Stimulated activated CD8-positive, alpha-beta memory T cell treated with anti-CD3 and anti-CD28 coated beads, Interleukin-2, amount 100 ng/mL, for 48 hours (primary cell): Measurements from ENCODE around the gene KRT13.
"Not testable (repeated sequence)": the region's sequence is repeated elsewhere in the genome, so short reads cannot be mapped to it uniquely, and the experiment has no call there.

ENCODE experiments used
- DNase-seq, 2 donors: peaks; one replicate each; pipeline ENCODE4 v3.0.0-alpha.2; 2020; ENCODE audit warnings: low read depth in 2 of 2

KRT13 gene

DNA sequence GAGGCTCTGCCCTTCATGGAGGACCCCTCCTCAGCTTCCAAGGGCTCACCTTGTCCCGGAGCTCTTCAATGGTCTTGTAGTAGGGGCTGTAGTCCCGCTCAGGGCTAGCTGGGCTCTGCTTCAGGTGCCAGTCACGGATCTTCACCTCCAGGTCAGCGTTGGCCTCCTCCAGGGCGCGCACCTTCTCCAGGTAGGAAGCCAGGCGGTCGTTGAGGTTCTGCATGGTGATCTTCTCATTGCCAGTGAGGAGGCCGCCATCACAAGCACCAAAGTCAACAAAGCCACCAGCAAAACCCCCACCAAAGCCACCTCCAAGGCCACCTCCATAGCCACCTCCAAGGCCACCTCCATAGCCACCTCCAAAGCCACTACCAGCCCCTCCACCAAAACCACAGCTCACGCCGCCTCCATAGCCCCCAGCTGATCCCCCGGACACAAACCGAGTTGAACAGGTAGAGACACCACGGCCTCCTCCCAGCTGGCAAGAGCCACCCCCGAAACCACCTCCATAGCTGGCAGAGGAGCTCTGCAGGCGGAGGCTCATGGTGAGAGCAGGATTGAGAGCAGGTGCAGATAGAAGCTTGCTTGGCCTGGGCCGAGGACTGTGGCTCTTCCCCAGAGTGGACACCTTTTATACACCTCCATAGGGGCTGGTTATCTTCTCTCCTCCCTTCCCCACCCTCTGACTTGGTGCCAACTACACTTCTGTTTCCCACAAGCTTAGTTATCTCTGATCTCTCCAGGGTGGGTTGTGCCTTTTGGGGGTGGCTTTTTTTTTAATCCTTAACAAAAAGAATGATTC, at the start of gene KRT13:
Gene KRT13 (minus strand): TSS at position 606 of the 802 bp plus-strand sequence. CDS start 62 bp downstream, at position 544.
- DNase-seq: no peak

DNA sequence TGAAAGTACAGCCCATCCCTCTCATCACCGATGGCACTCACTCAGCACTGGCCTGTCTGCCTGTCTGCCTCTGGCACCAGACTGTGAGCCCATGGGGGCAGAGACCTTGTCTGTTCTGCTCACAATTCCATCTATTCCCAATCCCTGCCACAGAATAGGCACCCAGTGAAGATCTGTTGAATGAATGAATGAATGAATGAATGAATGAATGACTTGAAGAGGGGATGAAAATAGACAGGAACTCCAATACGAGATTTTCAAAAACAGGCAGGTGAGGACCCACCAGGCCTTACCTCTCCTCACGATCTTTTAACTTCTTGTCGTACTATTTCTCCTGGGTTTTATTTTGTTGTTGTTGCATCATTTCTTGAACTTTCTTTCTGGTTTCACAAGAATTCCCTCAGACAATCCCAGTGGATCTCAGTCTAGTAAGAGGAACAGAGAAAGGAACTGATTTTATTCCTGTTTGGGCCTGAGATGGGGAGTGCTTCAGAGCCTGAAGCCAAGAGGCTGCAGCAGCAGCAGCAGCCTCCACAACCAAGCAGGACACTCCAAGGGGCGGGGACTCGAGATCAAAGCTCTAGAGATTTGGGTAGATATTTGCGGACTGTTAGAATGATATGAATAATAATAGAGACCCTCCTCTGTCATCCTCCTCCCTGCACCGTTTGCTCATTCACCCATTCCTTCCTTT, 48.7 kb upstream of the KRT13 start:
- no peak for DNase-seq

GRCh38 chr17:41553176-41553575, 47.8 kb upstream of the KRT13 start:
- no peak for DNase-seq

GRCh38 chr17:41552455-41552854, 47.0 kb upstream of the KRT13 start:
- DNase-seq: no peak

DNA sequence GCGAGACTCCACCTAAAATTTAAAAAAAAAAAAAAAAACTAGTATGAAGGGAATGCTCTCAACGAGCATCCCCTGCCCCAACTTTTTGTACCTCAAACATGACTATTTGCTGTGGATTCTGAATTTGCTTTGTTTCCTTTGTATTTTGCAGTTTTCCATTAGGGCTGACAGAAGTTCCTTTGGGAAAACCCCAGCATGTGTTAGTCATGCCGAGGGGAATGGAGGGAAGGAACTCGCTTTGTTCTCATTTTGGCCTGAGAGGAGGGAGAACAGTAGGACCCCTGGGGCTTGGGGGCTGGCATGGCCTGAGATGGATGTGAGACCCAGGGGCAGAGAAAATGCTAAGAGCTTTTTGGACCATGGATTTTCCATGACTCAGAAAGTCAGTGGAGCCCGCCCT, 46.0 kb upstream of the KRT13 start:
- DNase-seq: no peak

DNA sequence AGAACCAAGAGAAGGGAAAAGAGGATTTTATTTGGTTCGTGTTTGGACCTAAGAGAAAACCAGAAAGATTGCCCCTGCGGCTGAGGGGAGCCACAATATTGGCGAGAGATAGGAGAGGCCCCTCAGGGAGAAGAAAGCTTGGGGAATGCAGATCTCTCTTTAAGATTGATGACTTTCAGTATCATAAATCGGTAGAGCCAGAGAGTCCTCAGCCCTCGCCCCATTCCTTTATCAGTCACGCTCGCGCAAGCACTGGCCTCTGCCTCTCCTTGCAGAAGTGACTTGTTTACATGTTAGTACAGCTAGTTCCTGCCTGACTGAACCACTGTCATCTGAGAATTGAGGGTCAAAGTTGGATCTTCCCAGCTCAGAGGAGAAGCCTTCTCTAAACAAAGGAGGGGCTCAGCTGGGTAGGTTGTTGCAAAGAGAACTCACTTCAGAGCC, 44.2 kb upstream of the KRT13 start:
- DNase-seq: no peak

DNA sequence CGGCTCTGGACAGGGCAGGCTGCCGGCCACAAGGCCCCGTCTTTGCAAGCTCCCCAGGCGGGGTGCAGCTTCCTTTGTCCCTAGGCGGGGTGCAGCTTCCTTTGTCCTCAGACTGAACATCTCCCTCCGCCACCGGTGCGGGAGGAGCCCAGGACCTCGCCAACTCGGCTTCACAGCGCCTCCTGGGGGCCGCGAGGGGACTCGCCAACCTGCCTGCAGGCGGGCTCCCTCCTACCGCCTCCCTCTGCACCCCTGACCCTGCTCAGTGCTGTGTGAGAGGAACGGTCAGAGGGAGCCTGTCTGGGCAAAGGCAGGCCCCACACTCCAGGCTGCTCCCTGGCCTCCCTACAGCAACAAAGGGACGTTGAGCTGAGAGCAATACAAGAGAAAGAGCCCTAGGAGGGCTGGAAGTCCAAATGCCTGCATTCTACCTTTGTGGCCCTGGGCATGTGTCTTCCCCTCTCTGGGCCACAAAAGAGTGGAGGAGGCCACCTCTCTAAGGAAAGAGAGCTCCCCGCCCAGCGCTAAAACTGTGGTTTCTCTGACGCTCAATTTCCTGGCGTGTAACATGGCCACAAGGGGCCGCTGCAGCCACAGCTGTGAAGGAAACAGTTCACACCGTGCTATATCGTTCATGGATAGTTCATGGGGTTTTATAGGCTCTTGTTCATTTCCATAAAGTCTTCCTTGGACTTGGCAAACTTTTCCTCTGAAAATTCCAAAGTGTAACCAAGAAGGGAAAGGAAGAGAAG, 43.6 kb upstream of the KRT13 start:
- DNase-seq: peak; percentile 67 to 82

DNA sequence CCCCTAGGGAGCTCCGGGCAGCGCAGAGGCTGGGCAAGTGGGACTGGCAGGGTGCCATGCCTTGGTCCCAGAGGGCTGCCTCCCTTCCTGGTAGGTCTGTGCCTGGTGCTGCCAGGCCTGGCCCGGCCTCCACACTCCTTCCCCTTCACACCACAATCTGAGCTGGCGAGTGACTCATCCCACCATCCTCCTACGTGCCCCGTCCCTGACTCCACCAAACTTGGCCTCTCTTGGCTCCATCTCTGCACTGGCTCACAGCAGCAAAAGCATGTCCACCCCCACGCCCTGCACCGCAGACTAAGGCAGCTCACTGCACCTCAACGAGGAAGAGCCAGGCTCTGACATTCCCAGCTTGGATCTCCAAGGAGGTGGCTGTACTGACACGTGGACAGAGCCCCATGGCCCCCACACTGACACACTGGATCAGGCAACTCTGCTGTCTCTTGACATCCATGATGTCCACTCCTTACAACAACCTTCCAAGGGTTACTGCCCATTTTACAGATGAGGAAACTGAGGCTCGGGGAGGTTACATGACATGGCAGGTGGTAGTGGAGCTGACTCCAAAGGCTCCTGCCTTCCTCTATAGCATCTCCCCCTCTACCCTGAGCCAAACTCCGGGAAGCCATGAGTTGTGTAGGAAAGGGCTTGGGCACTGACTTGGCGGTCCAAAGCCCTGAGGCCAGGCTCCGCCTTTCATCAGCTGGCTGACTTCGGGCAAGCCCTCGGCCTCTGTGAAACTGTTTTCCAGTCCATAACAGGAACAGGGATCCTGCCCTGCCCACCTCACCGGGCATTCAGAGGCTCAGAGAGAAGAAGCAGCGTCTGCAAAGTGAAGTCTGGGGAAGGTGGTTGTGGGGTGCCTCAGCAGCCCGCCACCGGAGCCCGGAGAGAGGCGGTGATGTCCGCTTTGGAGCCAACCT, 42.8 kb upstream of the KRT13 start:
- DNase-seq: peak; percentile 60 to 76

DNA sequence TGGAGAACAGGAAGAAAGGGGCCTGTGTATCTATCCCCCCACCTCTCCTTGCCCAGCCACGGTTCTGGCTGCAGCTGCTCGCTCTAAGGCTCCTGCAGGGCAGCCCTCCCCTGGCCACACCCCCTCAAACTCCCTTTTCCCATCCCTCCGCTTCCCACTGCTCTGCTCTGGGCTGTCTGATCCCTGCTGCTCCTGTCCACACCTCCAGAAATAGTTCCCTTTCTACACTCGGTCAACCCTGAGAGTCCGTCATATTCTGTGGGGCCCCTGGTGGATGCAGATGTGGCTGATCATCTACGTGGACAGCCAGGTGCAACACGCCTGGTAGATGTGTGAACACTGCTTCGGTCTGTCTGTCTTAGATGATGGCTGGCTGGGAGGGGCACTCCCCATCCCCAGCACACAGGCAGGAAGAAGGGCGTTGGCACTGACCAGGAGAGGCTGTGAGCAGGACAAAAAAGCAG, 42.0 kb upstream of the KRT13 start:
- no peak for DNase-seq

DNA sequence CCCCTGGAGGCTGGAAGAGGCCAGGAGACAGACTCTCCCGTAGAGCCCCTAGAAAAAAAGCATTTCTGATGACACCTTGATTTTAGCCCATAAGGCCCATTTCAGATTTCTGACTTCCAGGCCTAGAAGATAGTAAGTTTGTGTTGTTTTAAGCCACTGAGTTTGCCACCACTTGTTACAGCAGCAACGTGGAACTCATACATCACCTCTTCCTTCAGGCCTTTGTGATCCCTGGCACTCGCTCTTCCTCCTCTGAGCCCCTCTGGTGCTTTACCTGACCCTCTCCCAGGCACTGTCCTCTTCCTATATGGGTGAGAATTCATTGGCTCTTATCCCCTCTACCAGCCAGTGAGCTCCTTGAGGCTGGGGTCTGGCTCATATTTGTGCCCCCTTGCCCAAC, 41.4 kb upstream of the KRT13 start:
- no peak for DNase-seq

GRCh38 chr17:41545829-41546410, 40.5 kb upstream of the KRT13 start:
- no peak for DNase-seq

GRCh38 chr17:41544935-41545334, 39.5 kb upstream of the KRT13 start:
- no peak for DNase-seq

DNA sequence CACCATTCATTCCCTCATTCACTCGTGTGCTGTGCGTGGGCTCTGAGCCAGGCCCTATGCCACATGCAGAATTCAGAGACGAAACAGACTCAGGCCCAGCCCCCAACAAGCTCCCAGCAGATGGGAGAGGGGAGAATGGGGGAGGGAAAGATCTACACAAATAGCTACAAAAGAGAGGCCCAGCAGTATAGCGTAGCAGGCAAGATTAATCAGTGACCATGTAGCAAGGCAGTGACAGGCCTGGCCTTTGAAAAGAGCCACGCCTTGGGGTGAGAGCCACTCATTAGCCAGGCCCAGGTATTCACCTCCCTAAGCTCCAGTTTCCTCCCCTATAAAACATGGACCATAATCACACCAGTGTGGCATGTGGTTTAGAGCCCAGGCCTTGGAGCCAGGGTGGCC, 39.1 kb upstream of the KRT13 start:
- DNase-seq: no peak

GRCh38 chr17:41542786-41543185, 37.4 kb upstream of the KRT13 start:
- DNase-seq: not testable (repeated sequence)

DNA sequence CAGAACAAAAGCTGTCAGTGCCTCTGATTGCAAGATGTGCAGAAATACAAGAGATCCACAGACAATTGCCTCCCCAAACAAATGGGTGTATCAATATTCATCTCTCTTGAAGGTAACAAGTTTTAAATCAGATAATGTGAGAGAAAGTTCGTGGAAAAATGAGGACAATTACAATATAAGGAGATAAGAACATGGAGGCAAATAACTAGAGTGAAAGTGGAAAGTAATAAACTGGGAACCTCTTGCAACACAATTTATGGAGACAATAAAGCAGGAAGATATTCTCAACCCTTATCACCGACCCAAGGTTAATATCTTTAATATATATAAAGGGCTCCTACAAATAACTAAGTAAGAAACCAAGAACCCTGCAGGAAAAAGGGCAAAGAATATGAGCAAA, 36.9 kb upstream of the KRT13 start:
- no peak for DNase-seq

DNA sequence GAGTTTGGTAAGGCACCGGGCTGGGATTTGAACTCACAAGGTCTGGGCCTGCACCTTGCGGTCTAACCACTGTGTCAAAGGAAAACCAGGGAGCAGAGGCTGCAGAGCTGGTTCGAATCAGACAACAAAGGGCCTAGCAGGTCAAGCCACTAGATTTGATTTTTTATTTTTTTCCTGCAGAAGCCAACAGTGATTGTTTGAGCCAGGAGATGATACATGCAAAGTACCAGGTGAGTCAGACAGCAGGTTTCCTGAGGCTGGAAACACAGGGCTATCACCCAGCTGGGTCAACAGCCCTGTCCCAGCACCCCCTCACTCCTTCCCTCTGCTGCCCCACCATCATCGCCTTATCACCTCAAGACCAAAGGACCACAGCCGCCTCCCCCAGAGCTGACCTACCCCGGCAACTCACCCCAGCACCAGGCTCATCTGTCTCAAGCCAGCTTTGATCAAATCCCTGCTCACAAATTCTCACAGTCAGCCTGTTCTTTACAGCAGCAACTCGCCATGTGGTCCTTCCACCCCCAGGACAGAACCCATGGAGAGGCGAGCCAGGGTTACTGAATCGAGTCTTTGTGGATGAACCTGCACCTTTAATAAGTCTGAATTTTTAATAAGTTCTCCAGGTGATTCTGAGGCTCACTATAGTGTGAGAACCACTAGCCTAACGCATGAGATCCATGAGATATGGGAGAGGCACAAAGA, 35.7 kb upstream of the KRT13 start:
- DNase-seq: no peak

DNA sequence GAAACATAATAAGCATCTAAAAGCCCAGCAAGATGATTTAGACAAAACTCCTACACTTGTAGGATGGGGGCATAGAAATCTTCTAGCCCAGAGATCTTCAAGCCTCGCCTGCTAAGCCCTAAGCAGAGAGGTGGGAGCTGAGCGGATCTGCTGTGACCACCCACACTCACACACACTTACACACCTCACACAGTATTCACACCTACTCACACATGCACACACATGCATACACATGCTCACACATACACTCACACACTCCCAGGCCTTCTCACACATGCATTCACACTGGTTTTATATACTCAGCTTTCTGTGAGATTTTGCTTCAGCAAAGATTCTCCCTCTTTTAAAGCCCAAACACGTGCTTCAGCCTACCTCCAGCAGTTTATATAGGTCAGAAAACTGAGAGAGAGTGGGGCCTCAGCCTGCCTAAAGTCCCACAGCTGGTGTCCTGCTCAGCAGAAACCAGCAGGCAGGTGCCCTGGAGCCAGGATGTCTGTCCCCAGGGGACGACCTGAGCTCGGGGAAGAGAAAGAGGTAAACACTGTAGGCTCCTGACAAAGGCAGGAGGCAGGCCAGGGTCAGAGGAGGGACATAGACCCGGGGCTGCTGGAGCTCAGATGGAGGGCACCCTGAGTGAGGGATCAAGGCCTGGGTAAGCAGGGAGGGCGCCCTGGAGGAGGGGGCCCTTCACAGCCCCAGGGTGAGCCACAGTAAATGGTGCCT, 34.7 kb upstream of the KRT13 start:
- no peak for DNase-seq

GRCh38 chr17:41539071-41539492, 33.7 kb upstream of the KRT13 start:
- DNase-seq: no peak

DNA sequence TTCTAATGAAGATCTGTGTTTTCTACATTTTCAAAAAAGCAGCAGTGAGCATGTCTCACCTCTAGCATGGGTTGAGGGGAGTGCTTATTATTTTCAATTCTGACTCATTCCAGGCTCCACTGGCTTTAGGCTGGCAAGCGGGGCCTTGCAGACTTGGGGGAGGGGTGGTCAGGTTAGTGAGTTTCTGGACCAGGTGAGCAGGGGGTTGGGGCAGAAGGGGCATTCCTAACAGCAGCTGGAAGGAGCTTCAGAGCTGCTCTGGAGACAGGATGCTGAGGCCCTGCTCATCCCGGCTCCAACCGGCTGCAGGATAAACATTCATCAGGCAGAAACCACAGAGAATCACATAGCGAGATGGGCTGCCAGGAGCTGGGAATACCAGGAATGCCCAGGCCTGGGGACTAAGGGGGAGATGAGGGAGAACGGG, 33.2 kb upstream of the KRT13 start:
- DNase-seq: no peak

GRCh38 chr17:41537990-41538389, 32.6 kb upstream of the KRT13 start:
- DNase-seq: no peak
